Kidney tubule cell (primary cell): ENCODE measurements around the gene PAQR9.

Source experiments
- DNase-seq: peaks from one replicate; pipeline ENCODE4 v3.0.0-alpha.2; 2018; ENCODE audit warnings: low spot score

PAQR9 gene

GRCh38 chr3:142951794-142952193, 11.7 kb downstream of the PAQR9 start:
- DNase-seq, result no peak

GRCh38 chr3:142950972-142951371, 12.5 kb downstream of the PAQR9 start:
- no peak for DNase-seq

- peak; percentile 41 for DNase-seq
These were observed 15.5 kb downstream of the PAQR9 start for GRCh38 chr3:142947799-142948575.

- DNase-seq, result no peak
These were observed 16.1 kb downstream of the PAQR9 start for GRCh38 chr3:142947352-142947751.

- no peak for DNase-seq
These were observed 16.6 kb downstream of the PAQR9 start for GRCh38 chr3:142946861-142947260.

GRCh38 chr3:142945023-142945422, 18.5 kb downstream of the PAQR9 start:
- DNase-seq, result no peak

GRCh38 chr3:142944342-142944741, 19.1 kb downstream of the PAQR9 start:
- no peak for DNase-seq

- DNase-seq, result no peak
These were observed 19.6 kb downstream of the PAQR9 start for GRCh38 chr3:142943870-142944269.

- no peak for DNase-seq
These were observed 20.1 kb downstream of the PAQR9 start for GRCh38 chr3:142943349-142943748.

- no peak for DNase-seq
These were observed 21.9 kb downstream of the PAQR9 start for GRCh38 chr3:142941373-142942123.

- no peak for DNase-seq
These were observed 23.0 kb downstream of the PAQR9 start for GRCh38 chr3:142940472-142940871.

GRCh38 chr3:142940000-142940399, 23.5 kb downstream of the PAQR9 start:
- no peak for DNase-seq

- no peak for DNase-seq
These were observed 27.5 kb downstream of the PAQR9 start for GRCh38 chr3:142935963-142936362.

- no peak for DNase-seq
These were observed 28.6 kb downstream of the PAQR9 start for GRCh38 chr3:142934887-142935269.

- no peak for DNase-seq
These were observed 29.2 kb downstream of the PAQR9 start for GRCh38 chr3:142934128-142934886.

- DNase-seq, result no peak
These were observed 32.3 kb downstream of the PAQR9 start for GRCh38 chr3:142931222-142931621.

- no peak for DNase-seq
These were observed 33.0 kb downstream of the PAQR9 start for GRCh38 chr3:142930463-142930862.

GRCh38 chr3:142929890-142930289, 33.6 kb downstream of the PAQR9 start:
- no peak for DNase-seq

- DNase-seq, result peak; percentile 66
These were observed 34.4 kb downstream of the PAQR9 start for GRCh38 chr3:142929109-142929508.

GRCh38 chr3:142926368-142926944, 37.0 kb downstream of the PAQR9 start:
- no peak for DNase-seq

- no peak for DNase-seq
These were observed 38.3 kb downstream of the PAQR9 start for GRCh38 chr3:142925140-142925539.

- DNase-seq, result no peak
These were observed 39.8 kb downstream of the PAQR9 start for GRCh38 chr3:142923694-142924093.
